ENCODE measurements around the gene TNS1. TPM values are rescaled to one million over a fixed set of nuclear protein-coding genes. Genes with fewer than 3 reads are reported as not detected.

The TNS1 gene
- total and polyA plus RNA-seq, 4 donors, result 67.0 to 377 (median 208) TPM

GRCh38 chr2:217944923-217945322 lies 57.9 kb downstream of the TNS1 start:
- Histone ChIP-seq H3K9ac (ENCODE audit: insufficient read depth in 1 of 2, low read length in 2 of 2) (no peak overlapping the region), H3K4me3 (no peak overlapping the region), H3K9me3 (ENCODE audit: control insufficient read depth in 4 of 4, insufficient read depth in 3 of 4, low read length in 3 of 4) (no peaks in the 10 kb centered on the region), H3K4me1 (ENCODE audit: control insufficient read depth in 5 of 5, insufficient read depth in 5 of 5, low read length in 5 of 5) (peaks cover 0 to 76% (median 25%) of the 10 kb centered on the region in 5 donors), H3K27me3 (ENCODE audit: control insufficient read depth in 3 of 3, insufficient read depth in 3 of 3, low read length in 2 of 3) (no peaks in the 10 kb centered on the region), H3K36me3 (ENCODE audit: control insufficient read depth in 4 of 4, insufficient read depth in 4 of 4, low read length in 4 of 4) (no peaks in the 10 kb centered on the region), H3K27ac (ENCODE audit: low read depth in 1 of 2, low read length in 1 of 2) (no peak overlapping the region)
- 87 to 89% methylated on average over 8 of the region's 8 CpGs for WGBS, 2 donors
- DNase-seq, result no peak
- ATAC-seq (ENCODE audit: insufficient read depth, low FRiP score), result no peak
- no peak for TF ChIP-seq CTCF (IDR thresholded peaks at IDR 0.05; ENCODE audit: control extremely low read depth, extremely low read depth)

- DNase-seq, result no peak
- Histone ChIP-seq H3K4me1 (ENCODE audit: control insufficient read depth in 5 of 5, insufficient read depth in 5 of 5, low read length in 5 of 5) (peaks cover 2 to 78% (median 26%) of the 10 kb centered on the region in 5 donors), H3K27me3 (ENCODE audit: control insufficient read depth in 3 of 3, insufficient read depth in 3 of 3, low read length in 2 of 3) (no peaks in the 10 kb centered on the region), H3K9me3 (ENCODE audit: control insufficient read depth in 4 of 4, insufficient read depth in 3 of 4, low read length in 3 of 4) (no peaks in the 10 kb centered on the region), H3K36me3 (ENCODE audit: control insufficient read depth in 4 of 4, insufficient read depth in 4 of 4, low read length in 4 of 4) (no peaks in the 10 kb centered on the region), H3K9ac (ENCODE audit: insufficient read depth in 1 of 2, low read length in 2 of 2) (no peak overlapping the region), H3K4me3 (no peak overlapping the region), H3K27ac (ENCODE audit: low read depth in 1 of 2, low read length in 1 of 2) (peak overlapping the region; percentile 89 to 95)
- TF ChIP-seq CTCF (IDR thresholded peaks at IDR 0.05; ENCODE audit: control extremely low read depth, extremely low read depth), result no peak
- ATAC-seq (ENCODE audit: insufficient read depth, low FRiP score), result no peak
- WGBS, 2 donors, result 56 to 67% methylated on average over 3 of the region's 3 CpGs
Measured at GRCh38 chr2:217944366-217944765, 58.4 kb downstream of the TNS1 start.

- peak; percentile 83 to 90 (median 87) for DNase-seq
- WGBS, 2 donors, result 5 to 11% methylated on average over 16 of the region's 16 CpGs
- peak overlapping the region; percentile 34 to 83 for H3K9ac ChIP-seq (ENCODE audit: insufficient read depth in 1 of 2, low read length in 2 of 2)
Measured at GRCh38 chr2:217943446-217944321, 59.1 kb downstream of the TNS1 start.

More at GRCh38 chr2:217943446-217944321, 59.1 kb downstream of the TNS1 start:
- Histone ChIP-seq H3K9me3 (ENCODE audit: control insufficient read depth in 4 of 4, insufficient read depth in 3 of 4, low read length in 3 of 4) (no peaks in the 10 kb centered on the region), H3K36me3 (ENCODE audit: control insufficient read depth in 4 of 4, insufficient read depth in 4 of 4, low read length in 4 of 4) (peaks cover 0 to 3% (median 0%) of the 10 kb centered on the region in 4 donors), H3K27ac (ENCODE audit: low read depth in 1 of 2, low read length in 1 of 2) (peak overlapping the region; percentile 89 to 95), H3K4me1 (ENCODE audit: control insufficient read depth in 5 of 5, insufficient read depth in 5 of 5, low read length in 5 of 5) (peaks cover 3 to 78% (median 27%) of the 10 kb centered on the region in 5 donors), H3K27me3 (ENCODE audit: control insufficient read depth in 3 of 3, insufficient read depth in 3 of 3, low read length in 2 of 3) (no peaks in the 10 kb centered on the region), H3K4me3 (peak overlapping the region; percentile 63)
- peak; percentile 17 for TF ChIP-seq CTCF (IDR thresholded peaks at IDR 0.05; ENCODE audit: control extremely low read depth, extremely low read depth)
- ATAC-seq (ENCODE audit: insufficient read depth, low FRiP score), result peak; percentile 89
